Stimulated activated CD4-positive, alpha-beta T cell treated with anti-CD3 and anti-CD28 coated beads, Interleukin-12 subunit alpha, Interleukin-12 subunit beta, amount 100 ng/mL, for 24 hours (primary cell): ENCODE data around the gene DKC1.
"Not testable (repeated sequence)": the region's sequence is repeated elsewhere in the genome, so short reads cannot be mapped to it uniquely, and the experiment has no call there.

Experiments used
- DNase-seq, 2 experiments: peaks; one replicate each; pipeline ENCODE4 v3.0.0-alpha.2; 2020; ENCODE audit warnings: low read depth in 2 of 2

DKC1 gene

DNA sequence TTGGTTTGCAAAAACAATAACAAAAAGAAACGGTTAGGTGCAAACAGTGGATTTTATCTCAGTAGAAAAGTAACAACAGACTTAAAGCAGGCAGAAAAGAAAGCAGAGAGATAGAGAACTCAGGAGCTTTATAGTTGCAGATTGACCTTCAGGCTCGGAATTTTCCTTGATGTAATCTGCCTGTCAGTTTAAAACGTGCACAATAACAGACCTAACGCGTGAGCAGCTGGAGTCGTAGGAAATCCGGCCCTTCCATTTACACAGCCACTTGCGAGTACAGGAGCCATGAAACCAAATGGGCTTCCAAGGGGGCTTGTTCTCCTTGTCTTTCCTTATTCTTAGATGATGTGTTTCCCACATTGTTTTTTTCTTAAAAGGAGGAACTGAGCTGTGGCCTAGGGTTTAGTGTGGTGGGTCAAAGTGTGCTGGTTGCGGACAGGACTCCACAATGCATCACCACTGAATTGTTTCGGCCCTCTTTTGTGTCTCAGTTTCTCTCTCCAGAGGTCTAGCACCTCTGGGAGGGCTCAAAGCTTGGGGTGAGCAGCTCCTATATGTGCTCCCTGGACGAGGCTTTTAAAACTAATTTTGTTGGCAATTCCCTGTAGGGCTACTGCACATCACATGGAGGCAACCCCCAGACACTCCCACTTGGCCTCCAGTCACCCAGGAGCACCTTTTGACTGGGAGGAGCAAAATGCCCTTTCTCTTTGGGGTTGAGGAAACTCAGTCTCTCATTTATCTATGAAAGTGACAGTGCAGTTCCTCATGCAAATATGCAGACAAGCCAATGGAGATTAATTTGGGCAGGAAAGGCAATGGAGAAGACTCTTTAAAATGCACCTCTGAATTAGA, 56.5 kb downstream of the DKC1 start:
- no peak for DNase-seq

DNA sequence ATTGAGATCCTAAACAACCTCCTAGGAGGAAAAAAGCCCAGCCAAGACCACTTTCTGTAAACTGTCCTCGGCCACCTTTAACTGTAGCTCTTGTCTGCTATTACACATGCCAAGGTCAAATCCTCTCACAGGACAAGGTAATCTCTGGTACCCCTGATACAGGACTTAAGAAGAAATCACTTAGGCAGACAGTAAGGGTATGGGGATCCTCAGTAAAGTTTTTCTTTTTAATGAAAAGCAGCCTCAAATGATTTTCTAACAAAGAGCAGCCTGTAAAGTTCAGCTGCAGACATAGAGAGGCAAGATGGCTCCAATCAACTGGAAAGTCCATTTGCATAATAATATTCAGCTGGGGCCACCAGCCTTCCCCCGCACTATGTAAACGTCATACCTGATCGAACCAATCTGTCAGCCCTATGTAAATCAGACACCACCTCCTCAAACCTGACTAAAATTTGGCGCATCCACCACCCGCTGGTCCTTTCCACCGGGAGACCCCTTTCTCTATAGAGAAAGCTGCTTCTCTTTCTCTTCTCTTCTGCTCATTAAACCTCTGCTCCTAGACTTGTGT, 57.2 kb downstream of the DKC1 start:
- no peak for DNase-seq

DNA sequence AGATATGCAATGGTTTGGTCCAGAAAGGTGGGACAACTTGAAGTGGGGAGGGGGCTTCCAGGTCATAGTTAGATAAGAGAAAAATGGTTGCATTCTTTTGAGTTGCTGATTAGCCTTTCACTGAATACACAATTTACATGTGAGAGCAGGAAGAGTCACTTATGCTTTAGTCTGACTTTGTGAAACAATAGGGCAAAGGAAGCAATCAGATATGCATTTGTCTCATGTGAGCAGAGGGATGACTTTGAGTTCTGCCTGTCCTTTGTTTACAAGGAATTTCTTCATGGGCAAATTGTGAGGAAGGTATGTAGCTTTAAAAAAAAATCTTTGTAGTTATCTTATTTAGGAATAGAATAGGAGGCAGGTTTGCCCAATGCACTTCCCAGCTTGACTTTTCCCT, 58.9 kb downstream of the DKC1 start:
- no peak for DNase-seq

DNA sequence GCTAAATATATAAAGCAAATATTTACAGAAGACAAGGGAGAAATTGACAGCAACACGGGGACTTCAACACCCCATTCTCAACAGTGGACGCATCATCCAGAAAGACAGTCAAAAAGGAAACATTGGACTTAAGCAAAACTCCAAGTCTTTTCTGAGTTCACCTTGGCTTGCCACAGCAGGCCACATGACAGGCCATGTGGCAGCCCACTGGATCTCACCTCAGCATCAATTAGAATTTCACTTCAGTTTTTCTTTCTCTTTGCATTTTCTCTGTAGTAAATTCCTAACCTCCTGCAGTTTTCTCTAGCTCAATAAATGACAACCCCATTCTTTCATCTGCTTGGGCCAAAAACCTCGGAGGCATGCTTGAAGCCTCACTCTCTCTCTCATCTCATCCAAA, 59.4 kb downstream of the DKC1 start:
- DNase-seq = no peak

GRCh38 chrX:154824638-154825037, 62.0 kb downstream of the DKC1 start:
- DNase-seq = no peak

GRCh38 chrX:154825586-154825985, 62.9 kb downstream of the DKC1 start:
- DNase-seq = not testable (repeated sequence)
